GM18909 (cell line): ENCODE data around the gene POMT2.
A peak's percentile ranks its signal among the peaks of the same experiment; 100 is the strongest.
"Not testable (repeated sequence)": the region's sequence is repeated elsewhere in the genome, so short reads cannot be mapped to it uniquely, and the experiment has no call there.

Experiments used
- ATAC-seq: cut with Tn5 transposase; IDR thresholded peaks from one replicate; pipeline ENCODE4 v1.9.1; 2021; ENCODE audit warnings: mild to moderate bottlenecking; ENCODE audit not compliant: unreplicated experiment, poor library complexity

POMT2 gene, protein sequence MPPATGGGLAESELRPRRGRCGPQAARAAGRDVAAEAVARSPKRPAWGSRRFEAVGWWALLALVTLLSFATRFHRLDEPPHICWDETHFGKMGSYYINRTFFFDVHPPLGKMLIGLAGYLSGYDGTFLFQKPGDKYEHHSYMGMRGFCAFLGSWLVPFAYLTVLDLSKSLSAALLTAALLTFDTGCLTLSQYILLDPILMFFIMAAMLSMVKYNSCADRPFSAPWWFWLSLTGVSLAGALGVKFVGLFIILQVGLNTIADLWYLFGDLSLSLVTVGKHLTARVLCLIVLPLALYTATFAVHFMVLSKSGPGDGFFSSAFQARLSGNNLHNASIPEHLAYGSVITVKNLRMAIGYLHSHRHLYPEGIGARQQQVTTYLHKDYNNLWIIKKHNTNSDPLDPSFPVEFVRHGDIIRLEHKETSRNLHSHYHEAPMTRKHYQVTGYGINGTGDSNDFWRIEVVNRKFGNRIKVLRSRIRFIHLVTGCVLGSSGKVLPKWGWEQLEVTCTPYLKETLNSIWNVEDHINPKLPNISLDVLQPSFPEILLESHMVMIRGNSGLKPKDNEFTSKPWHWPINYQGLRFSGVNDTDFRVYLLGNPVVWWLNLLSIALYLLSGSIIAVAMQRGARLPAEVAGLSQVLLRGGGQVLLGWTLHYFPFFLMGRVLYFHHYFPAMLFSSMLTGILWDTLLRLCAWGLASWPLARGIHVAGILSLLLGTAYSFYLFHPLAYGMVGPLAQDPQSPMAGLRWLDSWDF

GRCh38 chr14:77320238-77320935 is at the start of gene POMT2:
Gene POMT2, minus strand, starts transcription at chr14:77320883. Its CDS starts 202 bp downstream, at chr14:77320681.
- ATAC-seq: peak; percentile 67

DNA sequence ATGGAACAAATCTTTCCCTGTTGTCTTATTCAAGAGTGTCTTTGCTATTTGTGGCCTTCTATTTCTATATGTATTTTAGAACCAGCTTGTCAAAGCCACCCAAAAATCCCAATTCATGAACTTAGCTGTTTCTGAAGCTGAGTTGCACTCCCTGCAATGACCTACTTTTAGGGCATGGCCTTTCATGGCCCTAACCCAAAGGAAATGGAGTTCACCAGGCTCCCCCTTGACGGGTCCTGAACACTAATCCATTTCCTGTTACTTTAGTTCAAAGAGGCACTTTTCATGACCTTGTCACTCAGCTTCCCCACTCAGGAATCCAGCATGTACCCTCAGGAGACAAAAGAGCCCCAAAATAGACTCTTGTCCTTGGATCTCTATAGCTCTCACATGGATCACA is 48.6 kb upstream of the POMT2 start:
- ATAC-seq: no peak

DNA sequence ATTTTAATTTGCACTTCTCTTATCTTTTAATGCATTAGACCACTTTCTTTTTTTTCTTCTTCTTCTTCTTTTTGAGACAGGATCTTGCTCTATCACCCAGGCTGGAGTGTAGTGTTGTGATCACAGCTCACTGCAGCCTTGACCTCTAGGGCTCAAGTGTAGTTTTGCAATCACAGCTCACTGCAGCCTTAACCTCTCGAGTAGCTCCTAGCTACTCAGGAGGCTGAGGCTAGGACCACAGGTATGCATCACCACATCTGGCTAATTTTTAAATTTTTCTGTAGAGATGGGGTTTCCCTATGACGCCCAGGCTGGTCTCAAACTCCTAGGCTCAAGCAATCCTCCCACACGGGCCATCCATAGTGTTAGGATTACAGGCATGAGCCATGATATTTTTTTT is 43.5 kb upstream of the POMT2 start:
- ATAC-seq: no peak

DNA sequence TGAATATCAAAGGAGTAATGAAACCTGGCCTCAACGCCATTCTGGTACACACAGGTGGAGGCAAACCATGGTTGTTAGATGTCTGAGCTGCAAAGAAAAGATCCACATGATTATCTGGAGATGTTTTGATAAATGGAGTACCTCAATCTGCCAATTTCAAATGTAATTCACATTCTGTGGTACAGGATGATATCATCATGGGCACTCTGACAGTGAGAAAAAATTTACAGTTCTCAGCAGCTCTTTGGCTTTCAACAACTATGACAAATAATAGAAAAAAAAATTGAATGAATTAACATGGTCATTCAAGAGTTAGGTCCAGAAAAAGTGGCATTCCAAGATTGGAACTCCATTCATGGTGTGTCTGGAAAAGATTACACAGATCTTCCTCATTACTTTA is 38.9 kb upstream of the POMT2 start:
- ATAC-seq: no peak

DNA sequence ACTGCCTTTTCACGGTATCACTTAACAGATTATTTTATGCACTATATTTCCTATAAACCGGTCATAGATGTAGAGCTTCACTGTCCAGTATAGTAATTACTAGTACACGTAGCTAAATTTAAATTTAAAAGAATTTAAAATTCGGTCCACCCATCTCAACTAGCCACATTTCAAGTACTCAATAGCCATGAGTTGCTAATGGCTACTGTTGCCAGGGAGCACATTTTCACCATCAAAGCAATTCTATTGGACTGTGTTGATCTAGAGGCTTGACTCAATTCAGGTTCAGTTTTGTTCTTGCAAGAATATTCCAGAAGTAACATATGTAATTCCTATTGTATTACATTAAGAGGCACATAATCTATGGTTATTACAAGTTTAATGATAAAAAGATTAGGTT is 36.2 kb upstream of the POMT2 start:
- no peak for ATAC-seq

- no peak for ATAC-seq
Measured at GRCh38 chr14:77355811-77356210, 35.1 kb upstream of the POMT2 start.

DNA sequence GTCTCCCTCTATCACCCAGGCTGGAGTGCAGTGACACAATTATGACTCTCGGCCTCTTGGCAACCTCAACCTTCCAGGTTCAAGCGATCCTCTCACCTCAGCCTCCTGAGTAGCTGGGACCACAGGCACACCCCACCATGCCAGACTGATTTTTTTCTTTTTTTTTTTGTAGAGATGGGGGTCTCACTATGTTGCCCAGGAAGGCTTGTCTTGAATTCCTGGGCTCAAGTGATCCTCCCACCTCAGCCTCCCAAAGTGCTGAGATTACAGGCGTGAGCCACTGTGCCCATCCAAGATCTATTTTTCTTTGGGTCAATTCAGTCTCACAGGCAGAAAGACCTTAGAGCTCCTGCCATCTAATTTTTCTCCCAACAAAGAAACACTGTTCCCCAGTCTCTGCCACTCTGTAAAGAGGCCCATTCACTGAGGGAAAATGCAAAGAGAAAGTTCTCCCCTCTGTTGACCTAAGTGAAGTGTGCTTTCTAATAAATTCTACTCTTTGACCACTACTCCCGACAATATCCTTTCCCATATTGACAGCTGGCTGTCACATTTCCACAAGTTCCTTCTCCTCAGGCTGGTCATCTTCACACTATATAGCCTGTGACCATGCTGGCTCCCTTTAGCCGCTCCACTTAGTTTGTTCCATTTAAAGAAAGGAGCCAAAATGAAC is 32.9 kb upstream of the POMT2 start:
- ATAC-seq: no peak

DNA sequence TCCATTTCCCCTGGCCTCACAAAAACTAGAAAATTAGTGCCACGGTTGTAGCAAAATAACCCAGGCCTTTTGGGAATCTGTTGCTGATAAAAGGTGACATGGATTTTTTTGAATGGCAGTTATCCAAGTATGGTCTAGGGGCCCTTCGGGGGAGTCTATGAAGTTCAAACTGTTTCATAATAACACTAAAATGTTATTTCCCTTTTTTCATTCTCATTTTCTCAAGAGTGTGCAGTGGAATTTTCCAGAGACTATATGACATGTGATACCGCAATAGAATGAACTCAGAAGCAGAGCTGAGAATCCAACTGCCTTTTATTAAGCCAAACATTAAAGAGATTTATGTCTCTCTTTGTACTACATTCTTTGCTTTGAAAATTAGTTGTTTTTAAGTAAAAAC is 27.1 kb upstream of the POMT2 start:
- no peak for ATAC-seq

- ATAC-seq: no peak
Measured at GRCh38 chr14:77346495-77346894, 25.8 kb upstream of the POMT2 start.

GRCh38 chr14:77344377-77344996 is 23.8 kb upstream of the POMT2 start:
- ATAC-seq: no peak

GRCh38 chr14:77343662-77344061 is 23.0 kb upstream of the POMT2 start:
- ATAC-seq: no peak

DNA sequence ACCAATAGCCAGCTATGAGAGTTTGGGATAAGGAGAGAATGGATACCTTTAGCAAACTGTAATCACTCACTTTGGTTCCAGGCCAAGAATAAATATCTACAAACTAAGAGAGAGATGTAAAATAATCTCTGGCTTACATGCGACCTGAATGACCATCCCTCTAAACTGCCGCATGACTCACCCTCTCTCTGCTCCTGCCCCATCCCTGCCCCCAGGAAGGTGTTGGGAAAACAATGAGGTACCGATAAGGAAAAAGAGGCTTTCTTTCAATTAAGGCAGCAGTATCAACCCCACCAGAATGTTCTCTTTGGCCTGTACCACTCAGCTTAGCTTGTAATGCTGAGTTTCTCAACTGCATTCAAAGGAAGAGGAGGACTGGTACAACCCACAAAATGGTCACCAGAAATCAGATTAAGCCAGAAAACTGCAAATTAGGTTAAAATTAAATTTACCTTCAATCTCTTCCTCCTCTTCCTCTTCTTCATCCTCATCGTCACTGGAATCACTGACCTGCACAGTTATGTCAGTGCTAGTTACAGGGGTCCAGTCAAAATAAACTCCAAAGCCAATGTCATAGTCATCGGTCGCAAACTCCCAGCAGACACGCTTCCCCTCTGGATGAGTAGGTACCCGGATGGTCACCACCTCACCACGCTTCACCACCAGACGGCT is 22.2 kb upstream of the POMT2 start:
- ATAC-seq: no peak

GRCh38 chr14:77340389-77340788 is 19.7 kb upstream of the POMT2 start:
- no peak for ATAC-seq

GRCh38 chr14:77339407-77339806 is 18.7 kb upstream of the POMT2 start:
- ATAC-seq: no peak

DNA sequence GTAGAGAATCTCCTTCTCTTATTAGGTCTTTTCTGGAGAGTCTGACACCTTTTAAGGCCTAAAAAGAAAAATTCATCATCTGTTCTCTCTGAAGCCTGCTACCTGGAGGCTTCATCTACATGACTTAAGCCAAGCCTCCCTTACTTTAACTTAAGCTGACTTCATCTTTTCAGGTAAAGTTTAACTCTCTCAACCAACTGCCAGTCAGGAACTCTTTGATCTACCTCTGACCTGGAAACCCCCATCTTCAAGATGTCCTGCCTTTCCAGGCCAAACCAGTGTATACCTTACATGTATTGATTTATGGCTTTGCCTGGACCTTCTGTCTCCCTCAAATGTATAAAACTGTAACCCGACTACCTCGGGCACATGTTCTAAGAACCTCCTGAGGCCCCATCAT is 17.6 kb upstream of the POMT2 start:
- no peak for ATAC-seq

DNA sequence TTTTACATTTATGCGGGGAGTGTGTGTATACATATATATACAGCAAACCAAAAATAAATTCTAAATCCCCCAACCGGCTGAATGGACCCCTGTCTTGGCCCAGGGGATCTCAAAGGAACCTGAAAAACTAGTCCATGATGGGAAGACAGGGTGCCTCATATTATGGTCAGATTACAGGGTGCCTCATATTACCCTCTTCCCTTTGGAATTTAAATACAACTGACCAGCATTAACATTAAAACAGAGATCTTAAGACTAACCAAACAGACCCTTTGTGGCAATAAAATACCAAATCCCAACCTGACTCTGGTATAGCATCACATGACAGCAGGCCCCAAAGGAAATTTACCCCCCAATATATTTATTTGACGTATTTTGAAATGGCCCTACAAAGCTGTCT is 17.2 kb upstream of the POMT2 start:
- ATAC-seq: no peak

- ATAC-seq: not testable (repeated sequence)
Measured at GRCh38 chr14:77337255-77337654, 16.6 kb upstream of the POMT2 start.

- ATAC-seq: no peak
Measured at GRCh38 chr14:77335576-77335975, 14.9 kb upstream of the POMT2 start.

- no peak for ATAC-seq
Measured at GRCh38 chr14:77329872-77330271, 9.2 kb upstream of the POMT2 start.

DNA sequence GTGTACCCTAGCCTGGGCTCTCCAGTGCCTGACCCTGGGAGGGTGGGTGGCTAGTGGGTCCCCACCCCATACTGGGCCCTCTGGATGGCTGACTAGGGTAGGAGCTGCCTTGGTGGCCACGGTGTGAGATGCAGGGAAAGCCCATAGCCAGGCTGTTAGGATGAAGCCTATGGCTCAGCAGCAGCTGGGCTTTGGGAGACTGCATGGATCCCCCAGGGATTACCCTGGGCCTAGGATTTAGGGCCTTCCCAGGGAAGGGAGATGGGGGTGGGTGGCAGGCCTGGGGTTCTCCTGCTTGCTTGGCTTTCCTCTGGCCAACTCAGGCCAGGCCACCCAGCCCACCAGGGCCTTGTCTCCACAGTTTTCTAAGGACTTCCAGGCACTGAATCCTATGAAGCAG is 6.4 kb upstream of the POMT2 start:
- no peak for ATAC-seq
